Measurements from ENCODE around the gene SPTBN1. TPM values are rescaled to one million over a fixed set of nuclear protein-coding genes. Genes with fewer than 3 reads are reported as not detected.

Gene SPTBN1
- total and polyA plus RNA-seq, 2 of the 13 experiments (the other 11 are each of a cell fraction or from before 2014, with no cell fraction given) = 123 to 299 TPM

GRCh38 chr2:54457323-54458023 is 1.3 kb downstream of the SPTBN1 start (continued):
- TF ChIP-seq TMF1 (CRISPR knock-in tag; IDR thresholded peaks at IDR 0.05; ENCODE audit: low read depth) (no peak), NKX3-1 (CRISPR knock-in tag; IDR thresholded peaks at IDR 0.05) (0 out of 2 replicates have a peak, but pooled peaks have one; percentile 50), THRA (CRISPR knock-in tag; IDR thresholded peaks at IDR 0.05; ENCODE audit: borderline replicate concordance) (no peak), ZNF280D (CRISPR knock-in tag; IDR thresholded peaks at IDR 0.05) (no peak), HNRNPUL1 (IDR thresholded peaks at IDR 0.05; ENCODE audit: low read depth, low read length) (no peak), ZXDC (CRISPR knock-in tag; IDR thresholded peaks at IDR 0.05) (peak; percentile 48; the same call in 1 of the 2 replicates), CEBPZ (IDR thresholded peaks at IDR 0.05; ENCODE audit: low read length) (no peak), ZNF12 (CRISPR knock-in tag; IDR thresholded peaks at IDR 0.05) (no peak), ZNF7 (CRISPR knock-in tag; IDR thresholded peaks at IDR 0.05) (no peak), HDAC2 (CRISPR knock-in tag; IDR thresholded peaks at IDR 0.05) (peak; percentile 63; the same call in 1 of the 2 replicates), GMEB2 (CRISPR knock-in tag; IDR thresholded peaks at IDR 0.05; ENCODE audit: low read depth) (no peak), ZNF232 (CRISPR knock-in tag; IDR thresholded peaks at IDR 0.05; ENCODE audit: borderline replicate concordance) (no peak), ZNF383 (CRISPR knock-in tag; IDR thresholded peaks at IDR 0.05; ENCODE audit: borderline replicate concordance) (no peak), SSRP1 (CRISPR knock-in tag; IDR thresholded peaks at IDR 0.05) (no peak), FOXA1 (IDR thresholded peaks at IDR 0.05) (no peak), FOXA1 (CRISPR knock-in tag; IDR thresholded peaks at IDR 0.05) (0 out of 2 replicates have a peak, but pooled peaks have one; percentile 8)
